ENCODE data around the gene PKLR.

DNA sequence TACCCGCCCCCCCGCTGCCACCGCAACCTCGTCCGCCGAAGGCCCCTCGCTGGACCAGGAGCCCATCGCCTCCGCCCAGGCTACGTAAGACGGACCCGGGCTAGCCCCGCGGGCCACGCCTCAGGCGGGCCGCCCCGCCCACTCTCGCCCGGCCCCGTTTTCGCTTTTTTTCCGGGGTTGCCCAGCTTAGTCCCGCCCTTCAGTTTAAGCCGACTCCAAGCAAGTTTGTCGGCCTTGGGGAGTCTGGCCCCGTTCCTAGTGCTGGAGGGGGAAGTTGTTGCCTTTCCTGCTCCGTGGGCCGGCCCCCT is 22.4 kb upstream of the PKLR start:
- TF ChIP-seq GATA2 (IDR thresholded peaks at IDR 0.05; ENCODE audit: low read depth, low read length) (no peak), GATA3 (IDR thresholded peaks at IDR 0.05; ENCODE audit: low read depth, low read length) (no peak)
